ENCODE measurements around the gene CCSER1.

CCSER1 gene
- total RNA-seq, result 0.23 to 1.9 (median 0.63) reads per million in 18 experiments

DNA sequence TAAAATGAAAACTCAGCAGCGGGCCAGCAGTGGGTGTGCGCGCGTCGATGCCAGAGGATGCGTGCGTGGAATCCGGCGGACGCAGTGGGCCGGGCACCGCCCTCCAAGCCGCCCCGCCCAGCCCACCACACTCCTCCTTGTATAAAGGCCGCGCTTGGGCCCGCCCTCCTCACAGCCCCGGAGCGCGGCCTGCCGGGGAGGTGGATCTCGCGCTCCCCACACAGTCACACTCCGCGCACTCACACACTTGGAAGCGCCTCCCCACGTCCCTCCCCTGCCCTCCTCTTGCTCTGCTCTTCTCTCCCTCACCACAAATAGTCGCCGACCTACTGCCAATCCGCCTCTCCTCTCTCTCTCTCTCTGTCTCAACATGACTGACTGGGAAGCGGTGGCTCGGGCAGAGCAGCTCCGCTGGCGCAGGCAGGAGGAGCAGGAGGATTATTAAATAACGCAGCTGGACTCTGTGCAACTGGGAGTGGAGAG is at the start of gene CCSER1:
Gene CCSER1 (plus strand): TSS at position 172 of the 483 bp plus-strand sequence.
- DNase-seq, result peak; percentile 75 to 81

DNA sequence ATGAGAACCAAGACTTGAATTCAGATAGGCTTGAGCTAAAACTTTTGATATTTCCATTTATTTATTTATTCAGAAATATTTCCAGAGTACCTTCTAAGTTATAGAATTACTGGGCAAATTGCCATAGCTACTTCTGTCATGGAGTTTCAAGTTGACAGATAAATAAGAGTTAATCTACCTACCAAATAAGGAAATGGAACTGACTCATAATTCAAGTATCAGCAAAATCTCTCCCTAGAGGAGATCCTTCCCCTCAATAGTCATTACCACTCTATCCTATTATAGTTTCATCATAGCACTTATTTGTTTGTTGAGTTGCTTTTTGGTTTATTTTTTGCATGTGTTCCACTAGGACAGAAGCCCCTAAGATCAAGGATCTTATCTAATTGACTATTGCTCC is 48.8 kb upstream of the CCSER1 start:
- DNase-seq, result peak; percentile 41 to 77

DNA sequence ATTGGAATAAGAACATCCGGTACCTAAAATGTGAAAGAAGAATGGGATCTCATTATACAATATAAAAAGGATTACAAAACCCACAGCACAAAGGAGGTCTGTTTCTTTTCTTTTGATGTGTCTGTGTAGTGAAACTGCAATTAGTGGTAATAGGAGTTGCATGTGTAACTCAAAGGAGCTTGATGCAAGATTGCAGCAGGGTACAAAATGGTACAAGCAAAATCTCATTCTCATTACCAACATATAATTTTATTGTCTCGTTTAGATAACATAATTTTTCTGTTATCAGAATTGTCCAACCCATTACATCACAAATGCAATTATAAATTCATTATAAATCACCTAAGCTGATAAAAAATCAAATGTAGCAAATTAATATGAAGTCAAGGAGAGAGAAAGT is 47.1 kb upstream of the CCSER1 start:
- no peak for DNase-seq

DNA sequence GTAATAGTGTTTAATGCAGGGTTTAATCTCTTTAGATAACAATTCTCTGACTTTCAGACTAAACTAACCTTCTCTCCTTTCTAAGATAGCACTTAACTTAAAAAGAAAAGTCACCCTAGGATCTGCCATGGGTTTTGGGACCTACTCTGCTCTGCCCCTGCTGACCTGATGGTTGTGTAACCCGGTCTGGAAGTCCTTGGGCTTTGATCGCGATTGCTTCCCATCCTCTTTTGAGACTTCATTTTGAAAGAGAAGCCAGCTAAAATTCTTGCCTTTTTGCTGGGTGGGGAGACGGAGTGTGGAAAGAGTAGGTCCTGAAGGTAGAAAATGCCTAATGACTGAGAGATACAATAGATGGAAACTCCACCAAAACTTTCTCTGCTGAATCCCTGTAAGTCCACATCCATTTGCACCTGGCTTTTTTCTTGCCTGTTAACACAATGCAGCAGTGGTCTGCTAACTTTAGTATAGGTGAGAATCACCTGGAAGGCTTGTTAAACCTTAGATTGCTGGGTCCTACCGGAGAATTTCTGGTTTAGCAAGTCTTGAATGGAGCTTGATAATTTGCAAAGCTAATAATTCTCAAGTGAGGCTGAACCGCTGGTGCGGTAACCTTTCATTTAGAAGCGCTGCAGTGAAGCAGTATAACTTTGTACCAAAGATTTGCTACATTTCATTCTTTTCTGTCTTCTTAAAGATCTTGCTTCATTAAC is 45.6 kb upstream of the CCSER1 start:
- no peak for DNase-seq

DNA sequence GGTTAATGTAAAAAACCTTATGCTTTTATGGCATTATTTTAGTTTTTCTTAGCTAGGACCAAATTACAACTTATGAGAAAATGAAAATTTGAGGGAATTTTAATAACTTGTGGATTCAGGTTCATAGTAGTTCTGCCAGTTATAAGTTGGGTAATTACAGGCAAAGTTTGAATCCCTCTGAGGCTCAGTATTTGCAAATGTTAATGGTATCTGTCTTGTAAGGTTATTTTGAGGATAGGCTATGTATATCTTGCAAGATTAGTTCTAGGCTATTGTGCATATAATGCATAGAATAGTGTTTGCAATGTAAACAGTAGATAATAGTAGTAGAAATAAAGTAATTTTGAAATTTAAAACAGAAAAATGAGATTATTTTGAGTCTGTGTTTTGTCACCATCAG is 44.7 kb upstream of the CCSER1 start:
- no peak for DNase-seq

DNA sequence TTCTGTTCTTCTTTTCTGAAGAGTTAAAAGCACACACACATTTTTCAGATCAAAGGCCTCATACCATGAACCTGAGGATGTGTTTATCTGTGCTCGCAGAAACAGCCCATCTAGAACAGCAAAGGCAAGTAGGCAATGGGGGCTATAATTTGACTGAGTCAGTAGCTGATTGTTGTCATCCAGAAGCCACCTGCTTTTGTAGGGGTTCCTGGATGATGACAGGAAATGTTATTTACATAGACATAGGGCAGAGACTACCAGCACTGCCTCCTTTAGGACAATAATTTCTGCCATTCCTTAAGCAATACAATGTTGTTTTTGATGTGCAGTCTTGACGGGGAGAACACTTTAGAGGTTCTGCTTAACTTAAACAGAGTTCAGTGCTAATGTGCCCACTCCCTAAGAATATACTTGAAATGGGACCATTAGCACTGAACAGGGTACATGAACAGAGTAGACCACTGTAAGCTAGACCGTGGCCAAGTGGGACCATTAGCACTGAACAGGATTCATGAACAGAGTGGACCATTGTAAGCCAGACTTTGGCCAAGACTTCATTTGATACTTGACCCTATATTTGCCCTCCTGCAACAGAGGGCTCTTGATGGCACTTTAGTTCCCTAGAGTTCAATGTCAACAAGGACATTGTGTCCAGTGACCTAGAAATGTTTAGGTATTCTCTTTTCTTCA is 42.8 kb upstream of the CCSER1 start:
- no peak for DNase-seq

DNA sequence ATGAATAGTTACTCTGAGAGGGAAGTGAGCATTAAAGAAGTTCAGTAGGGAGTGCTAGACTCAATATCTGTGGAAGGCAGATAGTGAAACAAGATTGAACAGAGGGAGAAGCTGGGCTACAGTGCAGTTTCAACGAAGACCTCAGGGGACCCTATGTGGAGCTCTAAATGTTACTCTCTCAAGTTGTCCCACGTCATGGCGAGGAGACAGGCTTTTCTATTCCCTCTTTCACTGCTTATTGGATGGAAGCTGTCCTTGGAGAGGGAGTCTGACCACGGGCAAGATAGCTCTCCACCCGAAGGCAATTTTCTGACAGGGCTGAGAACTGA is 42.3 kb upstream of the CCSER1 start:
- DNase-seq, result no peak

DNA sequence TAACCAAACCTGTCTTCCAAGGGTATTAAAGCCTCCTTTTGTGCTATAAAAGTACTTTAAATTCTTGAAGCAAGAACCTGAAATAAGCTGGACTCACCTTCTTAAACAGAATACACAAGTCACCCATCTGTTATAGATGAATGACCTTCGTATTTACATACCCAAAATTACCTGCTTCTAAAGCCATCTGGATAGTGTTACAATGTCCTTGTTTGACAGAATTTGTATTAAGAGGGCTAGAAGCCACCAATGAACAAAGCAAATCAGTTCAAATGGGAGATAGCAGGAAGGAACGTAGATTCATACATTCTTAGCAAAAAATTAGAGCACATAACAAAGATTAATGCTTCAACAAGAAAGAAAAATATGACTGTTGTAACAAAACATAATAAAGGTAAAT is 33.7 kb upstream of the CCSER1 start:
- DNase-seq, result no peak

DNA sequence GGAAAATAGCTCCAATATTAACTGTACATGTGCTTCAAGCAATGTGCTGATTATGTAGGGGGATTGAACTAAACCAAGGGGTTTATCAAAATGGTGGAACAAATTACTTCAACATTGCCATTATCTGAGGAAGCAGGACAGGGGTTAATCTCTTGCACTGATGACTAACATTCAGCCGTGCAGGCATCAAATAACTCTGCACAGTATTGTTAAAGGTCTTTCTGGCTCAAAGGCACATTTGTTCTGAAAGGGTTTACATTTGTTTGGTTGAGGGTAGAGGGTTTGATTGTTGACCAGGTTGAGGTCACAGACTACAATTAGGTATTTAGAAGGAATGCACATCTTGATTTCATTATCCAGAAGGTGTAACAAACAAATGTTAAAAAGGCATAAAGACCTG is 32.2 kb upstream of the CCSER1 start:
- DNase-seq, result no peak

DNA sequence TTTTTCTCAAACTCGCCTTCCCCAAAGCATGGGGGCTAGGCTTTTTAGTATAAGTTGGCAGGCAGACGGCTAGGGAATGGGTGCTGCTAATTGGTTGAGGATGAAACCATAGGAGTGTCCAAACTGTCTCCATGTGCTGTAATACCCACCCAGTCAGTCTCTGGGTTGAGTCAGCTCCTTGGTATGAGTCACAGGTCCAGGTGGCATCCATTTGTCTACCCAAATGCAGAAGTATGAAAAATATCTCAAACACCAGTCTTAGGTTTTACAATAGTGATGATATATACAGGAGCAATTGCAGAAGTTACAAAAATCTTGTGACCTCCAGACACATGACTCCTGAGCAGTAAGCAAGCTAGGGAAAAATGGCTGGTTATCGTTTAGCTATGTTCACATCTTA is 27.4 kb upstream of the CCSER1 start:
- peak; percentile 79 to 85 for DNase-seq

DNA sequence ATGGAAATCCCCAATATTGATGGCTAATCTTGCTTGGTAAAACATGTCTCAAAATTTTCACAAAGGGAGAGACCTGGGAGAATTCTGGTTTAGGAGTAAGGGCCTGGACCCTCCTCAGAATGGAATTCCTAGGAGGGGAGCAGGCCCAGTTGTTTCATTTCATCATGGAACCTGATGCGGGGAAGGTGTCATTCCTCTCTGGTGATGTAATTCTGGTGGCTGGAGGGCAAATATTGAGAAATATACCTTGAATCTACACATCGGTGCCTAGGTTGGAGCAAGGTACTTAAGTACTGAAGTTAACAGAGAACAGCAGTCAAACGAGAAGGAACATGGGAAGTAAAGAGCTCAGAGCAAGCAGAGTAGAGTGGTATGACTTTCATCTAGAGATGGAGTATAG is 23.2 kb upstream of the CCSER1 start:
- DNase-seq, result no peak

DNA sequence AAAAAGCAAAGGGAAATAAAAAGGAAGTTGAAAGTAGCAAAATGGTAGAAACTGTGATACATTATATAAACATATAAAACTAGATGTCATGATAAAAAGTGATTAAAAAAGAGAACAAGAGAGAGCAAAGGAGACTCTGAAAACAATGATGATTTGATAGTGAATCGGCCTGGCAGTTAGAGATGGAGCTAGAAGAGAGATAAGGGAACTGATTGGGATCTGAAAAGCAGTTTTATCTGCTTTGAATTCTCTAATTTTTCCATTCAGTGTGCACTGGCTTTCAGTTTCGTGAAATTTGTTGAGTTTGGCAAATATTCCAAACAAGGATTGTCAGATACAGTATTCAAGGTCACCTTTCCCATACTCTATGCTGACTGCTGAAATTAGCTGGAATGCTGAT is 21.9 kb upstream of the CCSER1 start:
- no peak for DNase-seq

DNA sequence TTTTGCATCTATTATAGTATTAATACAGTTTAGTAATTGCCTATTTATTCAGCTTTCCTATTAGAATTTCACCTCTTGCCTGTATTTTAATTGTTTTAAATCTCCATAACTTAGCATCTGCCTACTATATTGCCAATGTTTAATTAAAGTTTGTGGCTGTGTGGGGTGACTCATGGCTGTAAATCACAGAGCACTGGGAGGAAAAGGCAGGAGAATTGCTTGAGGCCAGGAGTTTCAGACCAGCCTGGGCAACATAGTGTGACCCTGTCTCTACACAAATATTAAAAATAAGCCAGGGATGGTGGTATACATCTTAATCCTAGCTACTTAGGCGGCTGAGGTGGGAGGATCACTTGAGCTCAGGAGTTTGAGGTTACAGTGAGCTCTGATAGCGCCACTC is 14.5 kb upstream of the CCSER1 start:
- no peak for DNase-seq

DNA sequence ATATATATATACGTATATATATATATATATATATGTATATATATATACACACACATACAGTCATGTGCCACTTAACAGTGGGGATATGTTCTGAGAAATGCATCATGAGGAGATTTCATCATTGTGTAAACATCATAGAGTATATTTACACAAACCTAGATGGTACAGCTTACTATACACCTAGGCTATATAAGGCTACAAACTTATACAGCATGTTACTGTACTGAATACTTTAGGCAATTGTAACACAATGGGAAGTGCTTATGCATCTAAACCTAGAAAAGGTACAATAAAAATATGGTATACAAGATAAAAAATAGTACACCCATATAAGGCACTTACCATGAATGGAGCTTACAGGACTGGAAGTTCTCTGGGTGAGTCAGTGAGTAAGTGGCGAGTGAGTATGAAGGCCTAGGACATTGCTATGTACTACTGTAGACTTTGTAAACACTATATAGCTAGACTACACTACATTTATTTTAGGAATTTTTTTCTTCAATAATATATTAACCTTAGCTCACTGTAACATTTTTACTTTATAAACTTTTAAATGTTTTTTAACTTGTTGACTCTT is 13.2 kb upstream of the CCSER1 start:
- no peak for DNase-seq

DNA sequence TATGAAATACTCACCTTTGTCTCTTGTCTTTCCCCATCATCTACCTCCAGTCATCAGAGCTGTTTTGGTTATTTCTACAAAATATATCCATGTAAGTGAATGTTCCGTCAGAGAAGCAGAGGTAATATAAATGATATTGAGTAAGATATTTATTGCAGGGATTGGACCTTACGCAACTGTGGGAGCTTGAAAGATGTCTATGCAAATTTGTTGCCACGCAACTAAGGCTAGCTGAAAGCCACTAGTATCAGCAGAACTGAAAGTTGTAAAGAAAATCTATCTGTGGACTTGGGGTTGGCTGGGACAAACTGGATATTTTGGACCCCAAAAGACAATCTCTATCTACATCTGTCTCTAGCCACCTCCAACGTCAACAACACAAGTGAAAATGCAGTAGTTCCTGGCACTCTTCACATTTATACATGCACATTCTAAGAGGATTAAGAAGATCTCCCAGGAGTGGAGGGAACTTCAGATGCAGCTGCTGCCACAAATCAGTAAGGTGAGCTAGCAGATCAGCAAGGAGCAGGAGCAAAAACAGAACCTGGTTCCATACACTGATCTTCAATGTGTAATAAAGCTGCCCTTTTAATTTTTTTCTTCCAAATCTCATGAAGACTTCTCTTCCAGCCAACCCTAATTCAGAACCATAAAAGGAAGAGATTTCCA is 8.5 kb upstream of the CCSER1 start:
- peak; percentile 11 to 49 for DNase-seq

DNA sequence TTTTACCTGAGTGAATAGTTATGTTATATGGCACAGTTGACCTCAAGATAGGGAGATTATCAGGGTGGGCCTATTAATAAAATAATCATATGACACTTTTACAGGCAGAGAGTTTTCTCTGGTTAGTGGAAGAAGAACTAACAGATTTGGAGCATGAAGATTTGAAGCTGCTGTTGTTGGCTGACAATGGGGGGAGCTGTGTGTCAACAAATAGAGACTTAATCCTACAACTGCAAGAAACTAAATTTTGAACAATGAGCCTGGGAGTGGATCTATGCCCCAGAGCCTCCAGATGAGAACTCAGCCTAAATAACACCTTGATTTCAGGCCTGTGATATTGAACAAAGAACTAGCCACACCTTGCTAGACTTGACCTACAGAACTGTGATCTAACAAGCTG is 7.2 kb upstream of the CCSER1 start:
- DNase-seq, result no peak

DNA sequence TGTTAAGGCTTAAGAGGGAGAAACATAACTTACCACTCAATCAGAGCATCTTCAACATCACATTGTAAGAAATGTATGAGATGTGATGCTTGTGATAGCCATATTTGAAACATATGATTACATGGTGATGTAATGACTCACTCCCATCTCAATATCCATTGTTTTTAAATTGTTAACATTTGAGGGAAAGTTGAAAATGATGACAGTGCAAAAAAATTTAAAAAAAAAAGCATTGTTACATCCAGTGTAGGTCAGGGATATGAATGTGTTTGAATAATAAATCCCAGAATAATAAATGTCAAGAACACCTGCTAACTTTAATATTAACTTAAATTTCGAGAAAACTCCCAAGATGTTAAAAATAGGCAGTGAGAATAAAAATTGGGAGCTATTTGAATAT is 6.4 kb upstream of the CCSER1 start:
- no peak for DNase-seq

DNA sequence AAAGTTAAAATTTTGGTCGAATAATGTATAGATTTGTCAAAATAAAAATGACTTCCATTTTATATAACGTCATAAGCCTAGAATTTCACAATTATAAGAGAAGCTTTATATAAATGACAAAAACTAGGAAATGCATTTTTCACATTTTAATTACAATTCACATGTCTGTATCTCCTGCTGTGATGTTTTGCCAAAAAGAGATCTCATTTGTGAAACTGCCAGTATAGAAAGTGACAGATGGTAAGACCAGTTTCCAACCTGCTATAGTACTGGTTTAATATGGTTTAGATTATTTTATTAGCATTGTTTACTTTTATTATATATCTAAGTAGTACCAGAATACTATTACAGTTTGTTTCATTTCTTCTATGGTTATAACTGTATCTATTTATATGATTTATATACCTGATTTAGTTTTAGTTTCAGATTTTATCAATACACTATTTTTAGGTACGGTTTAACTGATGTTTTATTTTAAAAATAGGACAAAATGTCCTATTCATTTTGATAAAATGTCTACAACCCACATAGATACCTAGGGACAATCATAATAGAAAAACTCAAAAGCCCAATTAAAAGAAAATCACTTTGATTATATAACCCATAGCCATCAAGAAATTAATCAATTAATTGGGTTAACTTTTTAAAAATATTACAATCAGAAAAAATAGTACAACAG is 5.4 kb upstream of the CCSER1 start:
- no peak for DNase-seq

DNA sequence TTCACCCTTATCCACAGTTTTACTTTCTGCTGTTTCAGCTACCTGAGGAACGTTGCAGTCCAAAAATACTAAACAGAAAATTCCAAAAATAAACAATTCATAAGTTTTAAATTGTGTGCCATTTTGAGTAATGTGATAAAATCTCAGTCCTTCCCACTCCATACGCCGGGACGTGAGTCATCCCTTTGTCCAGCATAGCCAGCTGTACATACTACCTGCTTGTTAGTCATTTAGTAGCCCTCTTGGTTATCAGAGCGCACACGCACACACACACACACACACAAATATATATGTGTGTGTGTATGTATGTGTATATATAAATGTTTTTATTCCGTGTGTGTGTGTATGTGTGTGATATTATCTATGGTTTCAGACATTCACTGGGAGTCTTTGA is 4.8 kb upstream of the CCSER1 start:
- DNase-seq, result no peak

DNA sequence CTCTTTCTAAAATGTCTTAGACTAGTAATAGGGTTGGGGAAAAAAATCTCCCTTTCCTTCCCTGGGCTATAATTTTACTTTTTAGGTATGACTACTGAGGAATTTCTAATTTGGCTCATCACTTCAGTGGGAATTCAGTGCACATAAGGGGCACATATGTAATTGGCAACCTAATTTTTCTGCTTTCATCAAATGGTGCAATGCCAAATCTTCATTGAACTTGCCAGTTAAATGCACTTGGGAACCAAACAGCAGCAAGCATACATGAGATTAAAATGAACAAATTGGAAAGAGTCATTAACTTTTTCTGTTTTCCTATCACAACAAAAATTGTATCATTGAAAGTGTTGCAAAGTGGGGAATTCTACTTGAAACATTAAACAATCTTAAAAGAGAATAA is 2.9 kb upstream of the CCSER1 start:
- no peak for DNase-seq

DNA sequence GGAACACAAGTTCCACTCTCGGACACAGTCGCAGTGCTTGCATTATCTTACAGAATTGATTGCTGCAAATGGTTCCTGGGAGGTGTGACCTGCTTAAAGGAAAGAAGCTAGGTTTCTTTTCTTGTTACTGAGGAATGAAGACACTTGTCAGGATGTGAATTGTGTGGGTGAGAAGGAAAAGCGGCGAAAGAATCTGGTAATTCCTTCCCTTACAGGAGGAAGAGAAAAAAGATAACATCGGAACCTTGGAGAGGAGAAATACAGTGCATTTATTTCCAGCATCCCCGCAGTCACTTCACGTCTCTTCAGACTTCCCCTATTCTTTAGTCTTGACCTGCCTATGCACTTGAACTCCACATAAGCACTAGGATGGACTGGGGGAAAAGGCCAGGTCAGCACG is 389 bp upstream of the CCSER1 start:
- DNase-seq, result no peak

DNA sequence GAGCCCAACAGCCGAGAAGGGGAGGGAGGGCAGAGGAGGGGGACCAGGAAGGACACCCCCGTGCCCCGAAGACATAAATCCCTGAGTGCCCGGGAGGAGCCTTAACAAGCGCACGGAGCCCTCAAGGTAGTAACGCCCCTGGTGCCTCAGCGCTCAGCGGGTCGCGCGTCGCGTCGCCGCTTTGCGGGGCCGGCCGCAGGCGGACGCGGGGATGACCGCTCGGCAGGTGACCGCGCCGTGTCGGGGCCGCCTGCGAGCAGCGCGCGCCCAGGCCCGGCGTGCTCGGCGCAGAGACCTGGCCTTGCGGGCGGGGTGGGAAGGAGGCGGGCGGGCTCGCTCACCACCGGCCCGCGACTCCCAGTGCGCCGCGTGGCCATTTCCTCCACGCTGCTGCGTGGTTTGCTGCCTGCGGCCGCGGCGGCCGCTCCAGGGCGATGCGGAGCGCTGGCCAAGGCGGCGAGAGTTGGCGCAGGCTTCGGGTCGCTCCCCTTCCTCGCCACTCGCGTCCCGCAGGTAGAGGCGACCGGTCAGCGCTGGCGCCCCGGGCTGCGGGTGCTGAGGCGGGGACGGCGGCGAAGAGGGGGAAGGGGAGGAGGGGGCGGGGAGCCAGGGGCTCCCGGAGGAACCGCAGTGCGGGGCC is 632 bp downstream of the CCSER1 start:
- DNase-seq, result peak in 1 of 2 donors; percentile 21

Data from inflammatory macrophage (primary cell).